Measurements from ENCODE around the gene INPP5A.

Gene INPP5A

DNA sequence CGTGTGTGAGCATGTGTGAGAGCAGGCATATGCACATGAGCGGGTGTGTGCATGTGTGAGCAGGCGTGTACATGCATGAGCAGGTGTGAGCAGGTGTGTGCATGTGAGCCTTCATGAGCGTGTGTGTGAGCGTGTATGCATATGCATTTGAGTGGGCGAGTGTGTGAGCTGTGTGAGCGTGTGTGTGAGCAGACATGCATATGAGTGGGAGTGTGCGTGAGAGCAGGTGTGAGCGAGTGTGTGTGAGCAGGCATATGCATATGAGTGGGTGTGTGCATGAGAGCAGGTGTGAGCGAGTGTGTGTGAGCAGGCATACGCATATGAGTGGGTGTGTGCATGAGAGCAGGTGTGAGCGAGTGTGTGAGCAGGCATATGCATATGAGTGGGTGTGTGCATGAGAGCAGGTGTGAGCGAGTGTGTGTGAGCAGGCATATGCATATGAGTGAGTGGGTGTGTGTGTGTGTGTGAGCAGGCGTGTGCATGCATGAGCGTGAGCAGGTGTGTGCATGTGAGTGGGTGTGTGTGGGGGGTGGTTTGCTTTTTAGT lies 217.7 kb downstream of the INPP5A start:
- no peak for DNase-seq (ENCODE audit: low read depth, low spot score)
- TF ChIP-seq, protein P1, sequence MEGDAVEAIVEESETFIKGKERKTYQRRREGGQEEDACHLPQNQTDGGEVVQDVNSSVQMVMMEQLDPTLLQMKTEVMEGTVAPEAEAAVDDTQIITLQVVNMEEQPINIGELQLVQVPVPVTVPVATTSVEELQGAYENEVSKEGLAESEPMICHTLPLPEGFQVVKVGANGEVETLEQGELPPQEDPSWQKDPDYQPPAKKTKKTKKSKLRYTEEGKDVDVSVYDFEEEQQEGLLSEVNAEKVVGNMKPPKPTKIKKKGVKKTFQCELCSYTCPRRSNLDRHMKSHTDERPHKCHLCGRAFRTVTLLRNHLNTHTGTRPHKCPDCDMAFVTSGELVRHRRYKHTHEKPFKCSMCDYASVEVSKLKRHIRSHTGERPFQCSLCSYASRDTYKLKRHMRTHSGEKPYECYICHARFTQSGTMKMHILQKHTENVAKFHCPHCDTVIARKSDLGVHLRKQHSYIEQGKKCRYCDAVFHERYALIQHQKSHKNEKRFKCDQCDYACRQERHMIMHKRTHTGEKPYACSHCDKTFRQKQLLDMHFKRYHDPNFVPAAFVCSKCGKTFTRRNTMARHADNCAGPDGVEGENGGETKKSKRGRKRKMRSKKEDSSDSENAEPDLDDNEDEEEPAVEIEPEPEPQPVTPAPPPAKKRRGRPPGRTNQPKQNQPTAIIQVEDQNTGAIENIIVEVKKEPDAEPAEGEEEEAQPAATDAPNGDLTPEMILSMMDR (IDR thresholded peaks at IDR 0.05; ENCODE audit: insufficient read depth, low read length, missing control alignments), result no peak
- H3K4me3 ChIP-seq (ENCODE audit: low read depth, low read length), result no peak overlapping the region
- ChIA-PET CTCF (no interaction called here), POLR2A (no interaction called here)

DNA sequence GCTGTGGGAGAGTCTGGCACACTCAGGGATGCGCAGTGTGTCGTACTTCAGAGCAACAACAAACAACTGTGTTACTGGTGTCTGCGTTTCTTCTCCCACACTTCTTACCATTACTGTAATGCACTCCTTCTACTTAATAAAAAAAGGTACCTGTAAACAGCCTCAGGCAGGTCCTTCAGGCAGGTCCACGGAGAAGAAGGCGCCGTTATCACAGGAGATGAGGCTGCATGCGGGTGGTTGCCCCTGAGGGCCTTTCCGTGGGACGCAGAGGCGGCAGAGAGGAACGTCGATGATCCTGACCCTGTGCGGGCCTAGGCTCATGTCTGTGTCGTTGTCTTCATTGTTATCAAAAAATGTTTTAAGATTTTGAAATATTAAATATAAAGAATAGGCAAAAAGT lies 219.0 kb downstream of the INPP5A start:
- ChIA-PET POLR2A (no interaction called here), CTCF (no interaction called here)
- no peak for DNase-seq (ENCODE audit: low read depth, low spot score)
- H3K4me3 ChIP-seq (ENCODE audit: low read depth, low read length), result no peak overlapping the region
- TF ChIP-seq, protein P1 (IDR thresholded peaks at IDR 0.05; ENCODE audit: insufficient read depth, low read length, missing control alignments), result no peak

DNA sequence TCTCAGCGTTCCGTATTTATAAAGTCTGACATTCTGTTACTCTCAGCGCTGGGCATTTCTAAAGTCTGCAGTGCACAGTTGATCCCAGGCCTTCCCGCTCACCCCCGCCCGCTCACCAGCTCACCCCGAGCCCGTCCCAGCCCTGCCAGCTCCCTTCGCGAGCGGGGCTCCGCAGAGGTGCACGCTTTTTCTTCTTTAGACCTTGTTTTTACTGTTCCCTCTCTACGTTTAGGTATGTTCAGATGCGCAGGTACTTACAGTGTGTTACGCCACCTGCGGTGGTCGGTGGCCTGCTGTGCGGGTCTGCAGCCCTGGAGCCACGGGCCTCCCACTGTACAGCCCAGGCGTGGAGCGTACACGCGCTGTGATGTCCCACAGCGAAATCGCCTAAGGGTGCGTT lies 219.6 kb downstream of the INPP5A start:
- ChIA-PET CTCF (no interaction called here), POLR2A (no interaction called here)
- no peak for DNase-seq (ENCODE audit: low read depth, low spot score)

DNA sequence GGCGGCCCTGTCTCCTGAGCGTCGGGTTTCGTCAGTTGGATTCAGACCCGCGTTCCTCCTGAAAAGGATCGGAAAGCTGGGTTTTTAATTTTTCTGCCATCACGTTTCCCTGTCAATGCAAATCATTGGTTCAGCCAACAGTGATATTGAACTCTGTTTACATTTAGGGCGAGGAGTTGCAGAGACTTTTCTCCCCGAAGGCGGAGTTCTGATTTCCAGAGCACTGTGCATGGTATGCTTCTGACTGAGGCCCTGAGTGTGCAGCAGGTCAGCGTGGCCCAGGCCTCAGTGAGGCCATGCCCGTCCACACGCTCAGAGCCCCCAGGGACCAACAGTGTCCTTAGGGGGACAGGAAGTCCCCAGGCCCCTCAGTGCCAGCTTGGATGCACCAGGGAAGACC lies 221.3 kb downstream of the INPP5A start:
- TF ChIP-seq, protein P1 (IDR thresholded peaks at IDR 0.05; ENCODE audit: insufficient read depth, low read length, missing control alignments), result no peak
- no peak for DNase-seq (ENCODE audit: low read depth, low spot score)
- no peak overlapping the region for H3K4me3 ChIP-seq (ENCODE audit: low read depth, low read length)
- ChIA-PET POLR2A (no interaction called here), CTCF (no interaction called here)

More for the DNA sequence above, 219.6 kb downstream of the INPP5A start:
- TF ChIP-seq, protein P1 (IDR thresholded peaks at IDR 0.05; ENCODE audit: insufficient read depth, low read length, missing control alignments), result no peak
- H3K4me3 ChIP-seq (ENCODE audit: low read depth, low read length), result no peak overlapping the region

DNA sequence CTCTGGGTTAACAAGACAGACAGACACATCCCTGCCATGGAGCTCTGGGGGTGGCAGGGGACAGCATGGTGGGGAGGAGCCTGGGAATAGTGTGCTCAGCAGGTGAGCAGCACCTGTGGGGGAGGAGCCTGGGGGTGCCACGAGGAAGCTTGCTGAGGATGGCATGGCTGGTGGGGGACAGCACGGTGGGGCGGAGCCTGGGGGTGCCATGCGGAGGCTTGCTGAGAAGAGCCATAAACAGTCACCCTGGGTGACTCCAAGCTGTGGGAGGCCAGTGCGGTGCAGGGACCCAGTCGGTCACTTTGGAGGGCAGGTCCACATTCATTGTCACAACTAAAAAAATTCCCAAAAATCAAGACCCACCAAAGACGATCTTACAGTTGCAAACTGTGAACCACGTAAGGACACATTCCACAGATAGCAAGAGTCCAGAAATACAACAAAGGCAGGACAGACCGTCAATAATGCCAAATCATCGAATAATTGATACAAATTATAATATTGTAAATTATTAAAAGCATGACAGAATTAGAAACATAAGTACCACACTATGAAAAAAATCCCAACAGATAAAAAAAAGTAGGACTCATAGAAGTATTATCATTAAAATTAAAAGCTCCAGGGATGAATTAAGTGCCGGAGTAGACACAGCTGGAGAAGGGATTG lies 223.9 kb downstream of the INPP5A start:
- ChIA-PET CTCF (interaction anchor here (0.9 to 1.4 kb wide), 2 partner anchors 14 to 107 kb away, joined by 3 read pairs; no protein-coding TSS in a partner anchor), POLR2A (no interaction called here)
- TF ChIP-seq, protein P1 (IDR thresholded peaks at IDR 0.05; ENCODE audit: insufficient read depth, low read length, missing control alignments), result no peak
- DNase-seq (ENCODE audit: low read depth, low spot score), result no peak
- H3K4me3 ChIP-seq (ENCODE audit: low read depth, low read length), result no peak overlapping the region

DNA sequence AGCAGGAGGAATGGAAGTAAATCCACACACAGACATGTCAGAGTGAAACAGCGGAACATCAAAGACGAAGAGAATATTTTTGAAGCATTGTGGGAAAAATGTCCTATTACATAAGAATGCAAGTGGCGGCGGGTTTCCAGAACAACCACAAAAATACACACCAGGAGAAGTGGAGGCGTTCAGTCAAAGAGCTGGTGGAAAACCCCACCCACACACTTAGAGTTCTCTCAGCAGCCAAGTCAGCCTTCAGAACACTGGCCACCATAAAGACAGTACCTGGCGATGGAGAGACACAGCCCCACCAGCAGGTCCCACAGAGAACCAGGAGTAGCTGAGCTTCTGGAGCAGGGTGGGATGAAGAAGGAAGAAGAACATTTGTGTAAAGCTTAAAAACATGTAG lies 224.7 kb downstream of the INPP5A start:
- CTCF ChIA-PET, result interaction anchor here (1.4 kb wide), 1 partner anchor 108 kb away, joined by 3 read pairs; no protein-coding TSS in a partner anchor

More for the DNA sequence above, 224.7 kb downstream of the INPP5A start:
- TF ChIP-seq, protein P1 (IDR thresholded peaks at IDR 0.05; ENCODE audit: insufficient read depth, low read length, missing control alignments), result no peak
- DNase-seq (ENCODE audit: low read depth, low spot score), result no peak
- no peak overlapping the region for H3K4me3 ChIP-seq (ENCODE audit: low read depth, low read length)
- POLR2A ChIA-PET, result no interaction called here
